Keratinocyte (primary cell): ENCODE data around the gene LIME1. TPM values are rescaled to one million over a fixed set of nuclear protein-coding genes. Genes with fewer than 3 reads are reported as not detected.

Experiments
- DNase-seq: peaks from one replicate; pipeline ENCODE4 v3.0.0-alpha.2; 2011; ENCODE audit warnings: low read depth, missing footprints, low spot score
- FAIRE-seq: peaks from 2 replicates; lab custom pipeline; 2011; peaks lifted over from hg19 to GRCh38; lab: Jason Lieb, UNC
- H2AFZ ChIP-seq: 2 replicates; pipeline ENCODE4 v1.6.0; 2012; ENCODE audit warnings: low read length, control low read depth, inconsistent platforms; ENCODE audit not compliant: control insufficient read depth
- H3K27ac ChIP-seq: 2 replicates; pipeline ENCODE4 v1.5.1; 2011; ENCODE audit warnings: low read length; ENCODE audit not compliant: control insufficient read depth, insufficient read depth
- H3K27me3 ChIP-seq: 3 replicates; pipeline ENCODE4 v1.6.0; 2011; ENCODE audit warnings: low read length; ENCODE audit not compliant: control insufficient read depth, insufficient read depth; ENCODE audit errors: extremely low read depth
- H3K36me3 ChIP-seq, 2 experiments: 2 replicates in 1 of 2; 3 replicates in 1 of 2; pipeline ENCODE4 v1.5.1; 2011; ENCODE audit warnings: low read length in 2 of 2, mild to moderate bottlenecking in 1 of 2; ENCODE audit not compliant: control insufficient read depth in 2 of 2, insufficient read depth in 2 of 2; ENCODE audit errors: extremely low read depth in 1 of 2
- H3K4me1 ChIP-seq: 3 replicates; pipeline ENCODE4 v1.5.1; 2011; ENCODE audit warnings: low read length; ENCODE audit not compliant: control insufficient read depth, insufficient read depth; ENCODE audit errors: extremely low read depth
- H3K4me2 ChIP-seq: 3 replicates; pipeline ENCODE4 v1.6.0; 2011; ENCODE audit warnings: low read depth, low read length; ENCODE audit not compliant: control insufficient read depth, insufficient read depth; ENCODE audit errors: extremely low read depth
- H3K4me3 ChIP-seq, 3 experiments: fragments of 200-600 bp in 1 of 3; sonication (generic) in 1 of 3; 2 replicates in 2 of 3; 3 replicates in 1 of 3; pipeline ENCODE4 v1.5.1; 2011 to 2016; ENCODE audit warnings: low read length in 3 of 3, mild to moderate bottlenecking in 3 of 3, control low read depth in 2 of 3, inconsistent platforms in 1 of 3, low read depth in 1 of 3, mixed read lengths in 1 of 3, mixed run types in 1 of 3, moderate library complexity in 1 of 3; ENCODE audit not compliant: control insufficient read depth in 2 of 3, insufficient read depth in 2 of 3; ENCODE audit errors: extremely low read depth in 1 of 3
- H3K79me2 ChIP-seq: 2 replicates; pipeline ENCODE4 v1.6.0; 2012; ENCODE audit warnings: low read length; ENCODE audit not compliant: control insufficient read depth, insufficient read depth
- H3K9ac ChIP-seq: 3 replicates; pipeline ENCODE4 v1.6.0; 2011; ENCODE audit warnings: low read length; ENCODE audit not compliant: control insufficient read depth, insufficient read depth; ENCODE audit errors: extremely low read depth
- H3K9me1 ChIP-seq: 3 replicates; pipeline ENCODE4 v1.6.0; 2011; ENCODE audit warnings: low read length; ENCODE audit not compliant: control insufficient read depth, insufficient read depth; ENCODE audit errors: extremely low read depth
- H3K9me3 ChIP-seq: 2 replicates; pipeline ENCODE4 v1.5.1; 2012; ENCODE audit warnings: low read depth, low read length; ENCODE audit not compliant: control insufficient read depth
- H4K20me1 ChIP-seq: 3 replicates; pipeline ENCODE4 v1.6.0; 2011; ENCODE audit warnings: low read length; ENCODE audit not compliant: control insufficient read depth, insufficient read depth; ENCODE audit errors: extremely low read depth
- CTCF ChIP-seq, 3 experiments: IDR thresholded peaks in 1 of 3; conservative IDR thresholded peaks in 1 of 3; optimal IDR thresholded peaks in 1 of 3; 2 replicates in 2 of 3; 3 replicates in 1 of 3; pipeline versions ENCODE3 to v1.5.1; 2011; ENCODE audit warnings: low read length in 3 of 3, mild to moderate bottlenecking in 3 of 3, moderate library complexity in 2 of 3, control low read depth in 1 of 3, inconsistent platforms in 1 of 3; ENCODE audit not compliant: insufficient read depth in 2 of 3; ENCODE audit errors: extremely low read depth in 1 of 3
- EZH2 ChIP-seq: IDR thresholded peaks from one replicate; pipeline ENCODE4 v1.6.1; 2012; ENCODE audit warnings: inconsistent platforms, mild to moderate bottlenecking, low read length, moderate library complexity
- dilution Hi-C: fragments of 300-500 bp; cut with MboI; formaldehyde crosslinking; loops from one replicate; pipeline ENCODE4 v1.7.0; 2020; ENCODE audit warnings: low sequenced_read_pairs; ENCODE audit not compliant: extremely low pct_ligation_motif_present
- polyA plus RNA-seq, 5 experiments: library from polyadenylated mRNA; depleted of rRNA in 3 of 5; stranded (reverse) in 3 of 5; stranded (forward) in 1 of 5; unstranded in 1 of 5; fragments of >200 nt; gene quantifications; 1 replicate in 1 of 5; 2 replicates in 3 of 5; 3 replicates in 1 of 5; pipeline versions ENCODE4 v1.2.1 to v1.2.3, GENCODE V29; 2011 to 2012; ENCODE audit warnings: missing spikeins in 2 of 5, low read depth in 1 of 5, low replicate concordance in 1 of 5

Gene LIME1
- polyA plus RNA-seq, 1 donor (not counting 4 experiments of a cell fraction or from before 2014, with no cell fraction given): 0.75 TPM

DNA sequence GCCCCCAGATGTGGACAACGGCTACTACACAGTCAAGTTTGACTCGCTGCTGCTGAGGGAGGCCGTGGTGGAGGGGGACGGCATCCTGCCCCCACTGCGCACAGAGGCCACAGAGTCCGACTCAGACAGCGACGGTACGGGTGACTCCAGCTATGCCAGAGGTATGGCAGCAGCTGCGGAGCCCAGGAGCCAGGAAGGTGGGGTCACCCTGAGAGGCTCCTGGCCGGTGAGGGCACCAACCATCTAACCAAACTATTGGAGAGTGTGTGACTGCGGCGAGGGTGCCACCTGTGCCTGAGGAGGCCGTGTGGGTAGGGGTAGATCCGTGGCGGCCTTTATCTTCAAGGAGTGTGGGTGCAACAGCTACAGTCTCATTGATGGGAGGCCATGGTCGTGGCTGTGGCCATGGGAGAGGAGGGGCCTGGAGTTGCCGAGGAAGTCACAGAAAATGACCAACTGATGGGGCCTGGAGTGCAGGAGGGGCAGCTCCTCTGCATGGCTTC, 2.8 kb upstream of the LIME1 start:
- Histone ChIP-seq H3K4me2 (no peak overlapping the region), H3K9me3 (no peaks in the 10 kb centered on the region), H3K27me3 (no peaks in the 10 kb centered on the region), H3K36me3 (peaks cover 19 to 23% of the 10 kb centered on the region in 2 experiments), H3K9me1 (no peaks in the 10 kb centered on the region), H3K27ac (no peak overlapping the region), H4K20me1 (no peaks in the 10 kb centered on the region), H3K9ac (no peak overlapping the region), H3K79me2 (peaks cover 20% of the 10 kb centered on the region), H3K4me1 (peaks cover 18% of the 10 kb centered on the region), H2AFZ (no peak overlapping the region), H3K4me3 (no peak overlapping the region)
- DNase-seq: no peak
- dilution Hi-C loops: no loop called here
- TF ChIP-seq EZH2: no peak
- TF ChIP-seq CTCF (optimal IDR thresholded peaks at IDR 0.05 in 1 of 3, IDR thresholded peaks at IDR 0.05 in 1 of 3, conservative IDR thresholded peaks at IDR 0.05 in 1 of 3; ENCODE audit: extremely low read depth in 1 of 3, insufficient read depth in 2 of 3, low read length in 3 of 3): no peak
- no peak for FAIRE-seq

DNA sequence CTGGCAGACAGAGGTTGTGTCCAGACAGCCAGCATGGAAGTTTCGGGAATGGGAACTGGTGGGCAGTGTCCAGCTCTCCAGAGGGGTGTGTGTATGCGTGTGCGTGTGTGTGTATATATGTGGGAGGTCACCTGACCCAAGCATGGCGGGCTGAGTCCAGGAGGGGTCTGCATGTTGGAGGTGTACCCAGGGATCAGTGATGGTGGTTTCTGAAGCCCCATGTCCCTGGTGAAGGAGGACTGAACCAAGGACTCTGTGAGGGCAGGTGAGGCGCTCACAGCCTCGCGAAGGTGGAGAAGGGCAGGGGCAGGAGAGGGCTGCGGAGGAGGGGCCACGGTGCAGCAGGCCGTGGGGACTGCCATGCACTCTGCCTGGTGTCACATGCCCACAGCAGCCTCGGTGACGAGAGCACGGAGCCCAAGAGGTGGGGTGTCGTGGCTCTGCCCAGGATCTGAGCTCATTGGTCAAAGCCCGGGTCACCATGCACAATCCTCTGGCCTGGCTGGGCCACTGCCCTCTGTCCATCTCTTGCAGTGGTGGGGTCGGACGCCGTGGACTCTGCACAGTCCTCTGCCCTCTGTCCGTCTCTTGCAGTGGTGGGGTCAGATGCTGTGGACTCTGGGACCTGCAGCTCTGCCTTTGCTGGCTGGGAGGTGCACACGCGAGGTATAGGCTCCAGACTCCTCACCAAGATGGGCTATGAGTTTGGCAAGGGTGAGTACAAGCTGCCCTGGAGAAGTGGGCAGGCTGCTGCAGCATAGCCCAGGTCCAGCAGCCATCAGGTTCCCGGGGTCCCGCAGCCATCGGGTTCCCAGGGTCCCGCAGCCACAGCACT, 2.1 kb upstream of the LIME1 start:
- Histone ChIP-seq H2AFZ (no peak overlapping the region), H3K9me3 (no peaks in the 10 kb centered on the region), H3K4me1 (peaks cover 18% of the 10 kb centered on the region), H4K20me1 (no peaks in the 10 kb centered on the region), H3K9ac (no peak overlapping the region), H3K9me1 (no peaks in the 10 kb centered on the region), H3K4me2 (no peak overlapping the region), H3K27ac (no peak overlapping the region), H3K36me3 (peaks cover 18 to 23% of the 10 kb centered on the region in 2 experiments), H3K4me3 (no peak overlapping the region), H3K79me2 (peaks cover 20% of the 10 kb centered on the region), H3K27me3 (no peaks in the 10 kb centered on the region)
- no peak for TF ChIP-seq CTCF (optimal IDR thresholded peaks at IDR 0.05 in 1 of 3, IDR thresholded peaks at IDR 0.05 in 1 of 3, conservative IDR thresholded peaks at IDR 0.05 in 1 of 3; ENCODE audit: extremely low read depth in 1 of 3, insufficient read depth in 2 of 3, low read length in 3 of 3)
- FAIRE-seq (no peak), DNase-seq (no peak)
- dilution Hi-C loops: no loop called here
